ENCODE results near the gene MC1R. TPM values are rescaled to one million over a fixed set of nuclear protein-coding genes. Genes with fewer than 3 reads are reported as not detected.

MC1R gene
- polyA plus RNA-seq, 2 of the 4 experiments (the other 2 are of a cell fraction) = 7.4 to 8.0 TPM

- TF ChIP-seq PHF8 (IDR thresholded peaks at IDR 0.05; ENCODE audit: borderline replicate concordance, low read depth) (peak; percentile 31; the same call in 1 of the 2 replicates), HDAC2 (IDR thresholded peaks at IDR 0.05) (no peak), FOSL2 (IDR thresholded peaks at IDR 0.05) (0 out of 2 replicates have a peak, but pooled peaks have one; percentile 48), FOSL2 (CRISPR knock-in tag; IDR thresholded peaks at IDR 0.05) (peak; percentile 90), RFX5 (IDR thresholded peaks at IDR 0.05) (no peak), HMGXB4 (CRISPR knock-in tag; IDR thresholded peaks at IDR 0.05; ENCODE audit: borderline replicate concordance) (no peak), HES2 (IDR thresholded peaks at IDR 0.05) (no peak), BCL3 (IDR thresholded peaks at IDR 0.05) (no peak), ZC3H11A (IDR thresholded peaks at IDR 0.05) (no peak), GATA3 (IDR thresholded peaks at IDR 0.05; ENCODE audit: borderline replicate concordance) (0 out of 2 replicates have a peak, but pooled peaks have one; percentile 22), MAX (IDR thresholded peaks at IDR 0.05) (peak; percentile 46; the same call in 1 of the 2 replicates), JUN (IDR thresholded peaks at IDR 0.05) (no peak; a peak in 2 of 5 replicates), POLR2A (IDR thresholded peaks at IDR 0.05; ENCODE audit: low read length) (peak; percentile 58), POLR2AphosphoS2 (conservative IDR thresholded peaks at IDR 0.05; ENCODE audit: low read length) (0 out of 2 replicates have a peak, but pooled peaks have one; percentile 17), REST (IDR thresholded peaks at IDR 0.05) (no peak), ATOH8 (CRISPR knock-in tag; IDR thresholded peaks at IDR 0.05; ENCODE audit: low read depth) (no peak), EP300 (IDR thresholded peaks at IDR 0.05) (peak in 1 of 2 experiments; percentile 3; a peak in 1 of 5 replicates), HEYL (CRISPR knock-in tag; IDR thresholded peaks at IDR 0.05) (no peak), CHD2 (IDR thresholded peaks at IDR 0.05; ENCODE audit: low read length, partially characterized antibody) (peak; percentile 41)
- H3K4me3 ChIP-seq = peak overlapping the region; percentile 83
- H3K4me2 ChIP-seq = peak overlapping the region; percentile 96
- H3K9me3 ChIP-seq = no peaks in the 10 kb centered on the region
- peak; percentile 26 to 44 for ATAC-seq
- peak overlapping the region; percentile 98 to 99 for H3K27ac ChIP-seq
- H3K4me1 ChIP-seq = peaks cover 55% of the 10 kb centered on the region
- ChIA-PET CTCF (interaction anchor here (0.7 to 11.8 kb wide), 8 partner anchors 11 to 163 kb away, joined by 3 to 109 read pairs (median 4); no protein-coding TSS in a partner anchor), POLR2A (interaction anchor here (0.6 to 3.1 kb wide), 16 partner anchors 12 to 236 kb away, joined by 3 to 34 read pairs (median 5); partner anchors contain the start of genes CDK10, DEF8, TCF25 and VPS9D1)
- FAIRE-seq = no peak
- peak; percentile 83 to 93 for DNase-seq (ENCODE audit: low read depth in 1 of 2, low spot score in 1 of 2)
- 0% methylated on average over 5 of the region's 31 CpGs for WGBS (ENCODE audit: missing lambda C conversion rate)
These were observed 3.8 kb downstream of the MC1R start for GRCh38 chr16:89922477-89922883.

Data from A549 (cell line).